HG03558 (cell line): ENCODE results near the gene TNS3.

Experiments used
- ATAC-seq: cut with Tn5 transposase; IDR thresholded peaks from one replicate; pipeline ENCODE4 v1.9.1; 2021; ENCODE audit warnings: moderate number of reproducible peaks; ENCODE audit not compliant: unreplicated experiment; ENCODE audit errors: extremely low read depth

Gene TNS3

GRCh38 chr7:47493976-47494911 is 87.7 kb downstream of the TNS3 start:
- no peak for ATAC-seq

DNA sequence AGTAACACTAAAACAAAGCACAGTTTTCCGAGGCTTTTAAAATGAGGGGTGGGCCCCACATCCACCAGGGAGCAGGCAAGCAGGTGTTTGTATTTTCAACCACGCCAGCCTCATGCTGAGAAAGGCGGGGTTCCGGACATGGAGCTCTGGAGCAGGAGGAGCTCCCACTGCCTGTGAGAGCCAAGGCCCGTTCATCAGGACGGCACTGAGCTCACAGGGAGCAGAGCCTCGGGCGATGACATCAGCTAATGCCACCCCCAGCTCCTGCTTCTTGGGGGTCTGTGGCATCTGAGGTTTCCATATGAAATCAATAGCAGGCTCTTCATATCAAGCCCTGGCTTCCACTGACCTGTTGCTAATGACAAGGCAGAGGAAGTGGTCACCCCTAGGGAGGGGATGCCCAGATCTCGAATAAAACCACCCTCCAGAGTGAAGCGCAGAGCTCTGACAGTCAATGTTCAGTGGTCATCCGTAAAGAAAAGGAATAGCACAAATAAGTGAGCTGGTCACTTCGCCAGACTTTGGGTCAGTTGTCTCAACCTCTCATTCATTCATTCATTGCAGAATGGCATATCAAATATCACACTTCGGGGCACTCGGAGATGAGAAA is 89.1 kb downstream of the TNS3 start:
- no peak for ATAC-seq

DNA sequence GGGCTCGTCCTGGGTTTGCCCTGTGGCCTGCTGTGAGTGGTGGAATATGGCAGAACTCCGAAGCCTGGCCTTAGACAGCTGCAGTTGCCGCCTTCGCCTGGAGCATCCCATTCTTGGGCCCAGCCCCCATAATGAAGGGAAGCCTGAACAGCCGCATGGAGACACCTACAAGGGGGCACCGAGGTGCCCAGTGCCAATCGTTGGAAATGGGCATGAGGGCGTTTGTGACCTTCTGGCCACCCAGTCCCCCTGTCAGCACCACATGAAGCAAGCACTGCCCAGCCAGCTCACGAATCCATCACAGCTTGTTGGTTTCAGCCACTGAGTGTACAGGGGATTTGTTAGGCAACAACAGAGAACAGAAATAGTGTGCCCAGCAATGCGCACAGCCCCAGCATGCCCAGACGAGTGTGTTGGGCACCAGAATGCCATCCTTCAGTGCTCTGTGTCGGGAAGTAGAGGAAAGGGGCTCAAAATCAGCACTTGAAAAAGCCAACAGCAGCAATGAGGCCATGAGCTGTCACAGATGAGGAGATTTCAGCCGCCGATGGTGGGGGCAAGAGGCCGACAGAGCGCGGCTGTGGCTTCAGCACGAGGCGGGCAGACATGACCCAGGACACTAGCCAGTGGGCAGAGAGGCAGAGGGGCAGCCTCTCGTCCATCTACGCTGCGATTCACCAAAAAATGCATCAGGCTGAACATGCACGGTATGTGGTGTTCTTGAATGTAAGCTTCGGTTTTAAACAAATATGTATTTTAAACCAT is 91.2 kb downstream of the TNS3 start:
- no peak for ATAC-seq

- no peak for ATAC-seq
These were observed 92.3 kb downstream of the TNS3 start for GRCh38 chr7:47489624-47490023.

DNA sequence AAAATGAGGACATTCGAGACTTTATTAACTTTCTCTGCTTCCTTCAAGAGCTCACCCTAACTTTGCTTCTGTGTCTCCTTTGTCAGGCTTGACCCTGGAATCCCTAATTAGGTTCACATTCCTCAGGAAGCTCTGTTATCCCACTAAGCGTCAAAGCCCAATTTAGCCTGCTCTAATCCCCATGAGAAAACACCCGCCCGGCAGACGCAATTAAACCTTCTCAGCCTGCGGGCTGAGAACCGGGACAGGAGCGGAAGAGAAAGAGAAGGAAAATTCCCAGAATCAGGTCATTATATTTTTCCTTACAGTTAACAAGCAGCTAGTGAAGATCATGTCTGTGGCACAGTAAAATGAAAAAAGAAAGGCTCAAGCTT is 93.0 kb downstream of the TNS3 start:
- no peak for ATAC-seq

- no peak for ATAC-seq
These were observed 93.5 kb downstream of the TNS3 start for GRCh38 chr7:47488201-47488968.

DNA sequence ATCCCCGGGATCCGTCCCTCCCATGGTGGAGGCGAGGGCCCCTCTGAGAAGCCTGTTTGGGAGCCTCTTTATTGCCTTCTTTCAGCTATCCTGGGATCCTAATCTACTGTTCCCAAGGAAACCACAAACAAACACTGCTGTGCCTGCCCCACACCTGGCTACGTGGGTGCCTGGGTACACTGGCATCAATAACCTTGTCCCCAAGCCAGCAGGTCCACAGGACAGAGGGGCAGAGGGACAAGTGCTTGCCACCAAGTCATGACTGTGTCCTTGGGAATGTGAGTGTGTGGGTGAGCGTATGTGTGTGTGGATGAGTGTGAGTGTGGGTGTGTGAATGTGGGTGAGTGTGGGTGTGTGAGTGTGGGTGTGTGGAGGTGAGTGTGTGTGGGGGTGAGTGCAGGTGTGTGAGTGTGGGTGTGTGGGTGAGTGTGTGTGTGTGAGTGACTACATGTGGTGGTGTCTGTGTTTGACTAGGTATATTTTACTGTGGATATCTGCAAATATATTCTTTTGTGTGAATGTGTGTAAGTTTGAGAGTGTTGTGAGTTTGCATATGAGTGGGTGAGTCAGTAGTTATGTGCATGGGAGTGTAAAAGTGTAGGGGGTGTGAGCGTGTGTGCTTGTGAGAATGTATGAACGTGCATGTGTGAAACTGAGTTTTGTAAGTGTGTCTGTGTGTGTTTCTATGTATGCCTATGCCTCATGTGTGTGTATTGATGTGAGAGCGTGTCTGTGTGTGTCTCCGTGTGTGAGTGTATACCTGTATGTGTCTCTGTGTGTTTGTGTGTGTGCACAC is 96.1 kb downstream of the TNS3 start:
- ATAC-seq = no peak

GRCh38 chr7:47484923-47485639 is 96.8 kb downstream of the TNS3 start:
- ATAC-seq = no peak

DNA sequence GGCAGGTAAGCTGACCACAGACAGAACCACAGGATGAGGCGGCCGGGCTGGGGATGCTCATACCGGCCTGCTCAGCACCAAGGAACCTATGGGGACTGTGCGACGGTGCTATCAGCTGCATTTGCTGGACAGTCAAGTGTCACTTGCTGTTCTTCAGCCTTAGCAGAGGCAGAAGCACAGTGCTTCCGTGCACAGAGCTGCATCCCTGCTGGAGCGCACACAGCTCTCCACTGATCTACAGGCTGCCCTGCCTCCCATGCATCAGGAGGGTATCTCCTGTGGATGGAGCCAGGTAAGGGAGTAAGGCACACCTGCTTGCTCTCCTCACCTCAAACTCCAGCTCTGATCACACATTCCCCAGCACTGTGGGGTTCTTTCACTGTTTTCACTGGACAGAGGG is 97.5 kb downstream of the TNS3 start:
- ATAC-seq = no peak

DNA sequence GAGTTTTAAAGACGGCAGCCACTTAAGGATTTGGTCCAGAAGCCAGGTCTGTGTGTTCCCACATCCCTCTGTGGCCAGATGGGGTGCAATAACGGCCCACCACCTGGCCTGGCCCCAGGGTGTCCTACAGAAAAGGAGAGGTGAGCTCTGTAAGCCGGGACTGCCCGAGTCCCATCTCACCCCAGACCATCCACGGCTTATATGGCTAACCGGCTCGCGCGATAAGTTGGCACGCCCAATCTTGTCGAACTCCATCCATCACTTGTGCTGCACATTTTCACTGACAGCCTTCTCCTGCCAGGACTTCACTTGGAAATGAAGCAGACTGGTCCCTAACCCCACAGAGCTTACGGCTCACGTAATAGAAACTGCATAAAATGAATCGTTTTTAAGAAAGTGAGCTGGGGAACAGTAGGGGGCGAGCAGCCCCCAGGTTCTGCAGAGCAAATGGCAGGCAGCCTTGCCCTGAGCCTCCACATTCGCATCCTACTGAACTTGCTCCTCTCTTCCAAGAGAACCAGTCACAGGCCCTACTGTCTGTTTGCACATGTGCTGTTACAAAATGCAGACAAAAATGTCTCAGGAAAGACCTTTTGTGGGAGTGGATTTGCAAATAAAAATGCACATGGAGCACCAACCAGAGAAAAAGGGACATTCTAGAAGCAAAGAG is 98.2 kb downstream of the TNS3 start:
- ATAC-seq = no peak

- ATAC-seq = no peak
These were observed 99.7 kb downstream of the TNS3 start for GRCh38 chr7:47482013-47482875.

- ATAC-seq = no peak
These were observed 100.3 kb downstream of the TNS3 start for GRCh38 chr7:47481541-47482012.

GRCh38 chr7:47480576-47481538 is 101.1 kb downstream of the TNS3 start:
- peak; percentile 57 for ATAC-seq

GRCh38 chr7:47479821-47480575 is 101.9 kb downstream of the TNS3 start:
- ATAC-seq = no peak

DNA sequence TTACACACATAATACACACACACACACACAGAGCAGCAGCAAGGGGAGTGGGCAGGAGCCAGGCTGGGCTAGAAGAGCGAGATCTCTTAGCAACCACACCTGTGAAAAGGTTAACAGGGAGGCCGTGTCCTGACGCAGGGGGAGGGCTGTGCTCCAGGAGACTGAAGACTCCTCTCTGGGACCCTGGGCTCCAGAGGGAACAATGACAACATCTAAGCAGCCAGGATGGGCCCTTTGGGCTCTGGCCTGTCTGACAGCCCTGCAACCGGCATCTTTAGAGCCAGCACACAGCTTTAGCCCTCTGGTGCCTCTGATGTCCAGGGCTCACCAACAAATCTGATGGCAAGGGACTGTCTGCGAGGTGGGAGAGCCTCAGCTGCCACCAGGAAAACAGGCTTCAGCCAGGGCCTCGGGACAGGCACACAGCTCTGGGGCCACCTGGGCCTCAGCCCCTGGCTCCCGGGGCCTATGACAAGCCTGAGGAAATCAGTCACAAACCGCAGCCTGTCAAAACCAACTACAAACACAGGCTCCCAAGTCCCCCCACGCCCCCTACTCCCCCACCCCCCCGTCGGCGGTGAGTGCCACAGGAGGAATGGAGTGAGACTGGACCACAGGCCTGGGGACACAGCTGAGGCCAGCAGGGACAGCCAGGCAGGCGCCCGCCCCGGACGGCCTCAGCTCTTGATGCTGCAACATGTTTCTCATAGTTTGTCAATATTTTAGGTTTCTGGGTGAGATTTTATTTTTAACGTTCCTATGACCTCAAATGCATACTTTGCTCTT is 102.8 kb downstream of the TNS3 start:
- ATAC-seq = no peak
